Activated CD4-positive, alpha-beta T cell treated with anti-CD3 and anti-CD28 coated beads for 36 hours (primary cell): ENCODE results near the gene SORBS1. TPM values are rescaled to one million over a fixed set of nuclear protein-coding genes. Genes with fewer than 3 reads are reported as not detected.

Source experiments
- ATAC-seq: fragments of 200-7000 bp; cut with Tn5 transposase; one replicate; pipeline ENCODE4 v1.10.0; 2021; ENCODE audit warnings: mild to moderate bottlenecking, moderate library complexity
- CTCF ChIA-PET: fragments of 350-600 bp; sonication (Branson Sonifier 250); formaldehyde crosslinking; loops from one replicate; lab custom pipeline; 2021; ENCODE audit warnings: antibody characterized with exemption; lab: Charles Lee
- POLR2A ChIA-PET: fragments of 350-600 bp; sonication (Branson Sonifier 250); formaldehyde crosslinking; loops from one replicate; lab custom pipeline; 2021; ENCODE audit warnings: antibody characterized with exemption, inconsistent platforms; lab: Charles Lee
- DNase-seq: peaks from one replicate; pipeline ENCODE4 v3.0.0-alpha.2; 2020
- H3K27ac Mint-ChIP-seq: one replicate; pipeline ENCODE4 v1.8.0; 2021; ENCODE audit warnings: mixed read lengths
- H3K27me3 Mint-ChIP-seq: one replicate; pipeline ENCODE4 v1.8.0; 2021; ENCODE audit warnings: mixed read lengths
- H3K36me3 Mint-ChIP-seq: one replicate; pipeline ENCODE4 v1.8.0; 2021; ENCODE audit warnings: low read depth, mixed read lengths
- H3K4me1 Mint-ChIP-seq: one replicate; pipeline ENCODE4 v1.8.0; 2021; ENCODE audit warnings: mixed read lengths
- H3K4me3 Mint-ChIP-seq: one replicate; pipeline ENCODE4 v1.8.0; 2021; ENCODE audit warnings: mild to moderate bottlenecking, moderate library complexity, mixed read lengths
- H3K9me3 Mint-ChIP-seq: one replicate; pipeline ENCODE4 v1.8.0; 2021; ENCODE audit warnings: low read depth, mixed read lengths
- intact Hi-C, 2 experiments: fragments of 100-400 bp; cut with DNase I in 1 of 2; cut with micrococcal nuclease in 1 of 2; formaldehyde crosslinking; loops; one replicate each; pipeline versions ENCODE4 v1.14.2 to v1.15.1; 2022 to 2024; cut with DNase I, micrococcal nuclease
- total RNA-seq, 2 experiments: library from RNA; stranded (reverse); gene quantifications; one replicate each; pipeline ENCODE4 v1.2.3, GENCODE V29; 2021

SORBS1 gene
- total RNA-seq, 2 experiments from 2014 or later, result 0.69 to 1.0 TPM

DNA sequence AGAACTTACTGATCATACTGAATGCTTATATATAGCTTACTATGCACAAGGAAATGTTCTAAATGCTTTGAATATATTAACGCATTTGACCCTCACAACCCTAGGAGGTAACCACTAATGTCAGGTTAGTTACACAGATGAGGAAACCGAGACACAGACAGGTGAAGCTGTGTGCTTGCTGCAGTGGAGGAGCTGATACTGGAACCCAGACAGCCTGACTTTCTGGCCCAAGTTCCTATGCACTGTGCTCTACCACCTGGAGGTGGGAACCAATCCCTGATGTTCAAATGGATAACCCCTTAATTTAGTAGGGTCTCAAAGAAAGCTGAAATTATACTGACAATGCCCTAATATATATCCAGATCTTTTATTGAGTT is 119.6 kb downstream of the SORBS1 start:
- Mint-ChIP-seq H3K27ac (no peak overlapping the region), H3K4me1 (peaks cover 6% of the 10 kb centered on the region), H3K4me3 (no peak overlapping the region), H3K9me3 (no peaks in the 10 kb centered on the region), H3K27me3 (peaks cover 6% of the 10 kb centered on the region), H3K36me3 (no peaks in the 10 kb centered on the region)
- DNase-seq (no peak), ATAC-seq (no peak)
- POLR2A ChIA-PET, result no interaction called here
- CTCF ChIA-PET, result interaction anchor here (0.6 to 5.3 kb wide), 3 partner anchors 11 to 162 kb away, joined by 3 to 24 read pairs (median 3); no protein-coding TSS in a partner anchor
- intact Hi-C loops, result no loop called here

DNA sequence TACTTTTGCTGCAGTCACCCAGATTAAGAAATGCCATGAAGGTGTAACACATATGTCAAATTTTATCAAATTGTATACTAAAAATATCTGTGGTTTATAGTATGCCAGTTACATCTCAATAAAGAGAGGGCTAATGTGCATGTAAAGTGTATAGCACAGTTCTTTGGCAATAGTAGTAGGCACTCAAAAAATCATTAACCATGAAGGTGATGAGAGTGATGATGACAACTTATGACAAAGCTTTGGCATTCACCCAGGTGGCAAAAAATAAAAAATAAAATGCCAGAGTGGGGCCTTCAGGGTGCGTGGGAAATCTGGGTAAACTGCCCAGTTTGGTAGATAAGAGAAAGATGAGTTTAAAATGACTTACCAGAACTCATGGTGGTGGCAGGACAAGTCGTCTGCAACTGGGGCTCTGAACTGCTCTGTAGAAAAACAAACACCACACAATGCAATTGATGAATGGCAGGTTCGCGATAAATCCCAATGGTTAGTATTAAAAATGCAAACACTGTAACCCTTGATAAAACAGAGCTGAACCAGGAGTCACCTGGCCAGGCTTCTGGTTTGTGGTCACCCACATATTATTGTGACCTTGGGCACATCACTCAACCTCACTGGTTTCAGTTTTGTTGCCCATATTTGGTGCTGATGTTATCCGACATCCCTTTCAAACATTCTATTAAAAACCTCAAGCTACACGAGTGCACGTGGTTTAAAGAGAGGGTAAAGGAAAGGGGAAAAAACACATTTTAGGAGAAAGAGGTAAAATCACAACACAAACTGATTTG is 120.2 kb downstream of the SORBS1 start:
- Mint-ChIP-seq H3K27me3 (peaks cover 5% of the 10 kb centered on the region), H3K9me3 (no peaks in the 10 kb centered on the region), H3K36me3 (no peaks in the 10 kb centered on the region), H3K4me3 (no peak overlapping the region), H3K4me1 (peaks cover 6% of the 10 kb centered on the region), H3K27ac (no peak overlapping the region)
- ChIA-PET CTCF (interaction anchor here (0.6 to 5.3 kb wide), 3 partner anchors 11 to 162 kb away, joined by 3 to 24 read pairs (median 3); no protein-coding TSS in a partner anchor), POLR2A (no interaction called here)
- ATAC-seq, result peak; percentile 51
- no peak for DNase-seq
- intact Hi-C loops, result no loop called here

DNA sequence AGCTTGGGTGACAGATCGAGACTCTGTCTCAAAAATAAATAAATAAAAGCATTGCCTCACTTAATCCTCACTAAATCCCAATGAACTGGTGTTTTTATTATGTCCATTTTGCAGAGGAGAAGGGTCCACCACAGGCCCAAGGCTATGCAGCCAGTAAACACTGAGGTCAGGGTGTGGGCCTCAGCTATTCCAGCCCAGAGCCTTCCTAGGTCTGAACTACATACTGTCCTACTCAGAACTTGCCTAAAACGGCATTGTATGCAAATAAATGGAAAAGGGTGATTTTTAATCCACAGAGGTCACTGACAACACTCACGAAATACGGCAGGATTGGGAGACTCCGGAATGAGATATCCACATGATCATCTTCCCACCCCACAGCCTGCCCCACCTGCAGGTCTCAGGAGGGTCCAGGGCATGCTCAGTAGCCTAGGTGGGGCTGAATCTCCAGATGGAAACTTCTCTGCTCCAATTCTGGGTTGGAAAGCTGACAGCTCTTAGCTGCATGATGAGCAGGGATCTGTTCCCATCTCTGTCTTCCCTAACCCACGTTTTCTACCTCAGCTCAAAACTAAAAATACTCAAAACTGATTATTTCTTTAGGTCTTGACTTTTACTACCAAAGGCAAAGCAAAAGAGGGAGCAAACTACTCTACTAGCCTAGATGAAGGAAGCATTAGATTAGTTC is 121.0 kb downstream of the SORBS1 start:
- intact Hi-C loops, result no loop called here
- no peak for DNase-seq
- no peaks in the 10 kb centered on the region for H3K36me3 Mint-ChIP-seq
- no peak for ATAC-seq
- H3K27ac Mint-ChIP-seq, result no peak overlapping the region
- no peaks in the 10 kb centered on the region for H3K9me3 Mint-ChIP-seq
- peaks cover 6% of the 10 kb centered on the region for H3K4me1 Mint-ChIP-seq
- peaks cover 2% of the 10 kb centered on the region for H3K27me3 Mint-ChIP-seq
- ChIA-PET CTCF (interaction anchor here (0.6 to 5.3 kb wide), 3 partner anchors 10 to 27 kb away, joined by 3 to 24 read pairs (median 3); no protein-coding TSS in a partner anchor), POLR2A (no interaction called here)
- no peak overlapping the region for H3K4me3 Mint-ChIP-seq

DNA sequence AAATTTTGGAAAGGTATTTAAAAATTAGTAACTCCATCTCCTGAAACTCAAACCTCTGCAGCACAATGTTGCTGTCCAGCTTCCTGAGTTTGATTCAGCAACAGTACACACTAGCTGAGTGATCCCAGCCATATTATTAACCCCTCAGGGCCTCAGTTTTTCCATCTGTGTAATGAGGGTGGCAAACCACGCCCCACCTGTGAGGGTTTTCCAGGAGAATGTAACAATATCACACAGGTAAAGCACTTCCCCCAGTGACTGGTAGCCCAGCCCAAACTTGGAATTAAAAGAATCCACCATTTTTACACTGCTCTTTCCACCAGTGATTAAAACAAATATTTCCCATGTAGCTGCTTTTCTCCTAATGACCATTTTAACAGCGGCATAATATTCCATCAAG is 122.4 kb downstream of the SORBS1 start:
- intact Hi-C loops, result no loop called here
- CTCF ChIA-PET, result interaction anchor here (1.3 to 5.3 kb wide), 3 partner anchors 9 to 161 kb away, joined by 3 to 24 read pairs (median 4); no protein-coding TSS in a partner anchor
- H3K4me1 Mint-ChIP-seq, result peaks cover 6% of the 10 kb centered on the region
- POLR2A ChIA-PET, result no interaction called here
- no peak for ATAC-seq
- peaks cover 2% of the 10 kb centered on the region for H3K27me3 Mint-ChIP-seq
- no peaks in the 10 kb centered on the region for H3K9me3 Mint-ChIP-seq
- no peaks in the 10 kb centered on the region for H3K36me3 Mint-ChIP-seq
- no peak overlapping the region for H3K27ac Mint-ChIP-seq
- no peak overlapping the region for H3K4me3 Mint-ChIP-seq
- DNase-seq, result no peak

DNA sequence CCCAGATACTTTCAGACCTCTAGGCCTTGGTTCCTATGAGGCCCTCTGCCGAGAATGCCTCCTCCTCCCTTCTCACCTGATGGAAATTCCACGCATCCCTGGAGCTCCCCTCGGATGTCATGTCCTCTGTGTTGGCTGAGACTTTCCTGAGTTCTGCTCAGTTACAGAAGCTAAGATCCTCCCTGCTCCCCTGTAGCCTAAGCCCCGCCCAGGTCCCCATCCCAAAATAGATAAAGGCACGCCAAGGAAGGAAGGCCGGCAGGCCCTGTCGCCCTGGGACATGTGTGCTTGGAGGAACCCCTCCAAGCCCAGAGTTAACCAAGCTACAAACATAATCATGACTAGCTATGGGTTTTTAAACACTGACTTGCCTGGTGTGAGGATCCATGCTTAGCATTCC is 123.5 kb downstream of the SORBS1 start:
- Mint-ChIP-seq H3K36me3 (no peaks in the 10 kb centered on the region), H3K4me3 (no peak overlapping the region), H3K4me1 (peaks cover 6% of the 10 kb centered on the region), H3K27me3 (no peaks in the 10 kb centered on the region), H3K27ac (no peak overlapping the region), H3K9me3 (no peaks in the 10 kb centered on the region)
- no peak for ATAC-seq
- ChIA-PET POLR2A (no interaction called here), CTCF (interaction anchor here (0.9 to 5.3 kb wide), 3 partner anchors 7 to 164 kb away, joined by 3 to 24 read pairs (median 5); no protein-coding TSS in a partner anchor)
- intact Hi-C loops, result no loop called here
- no peak for DNase-seq

DNA sequence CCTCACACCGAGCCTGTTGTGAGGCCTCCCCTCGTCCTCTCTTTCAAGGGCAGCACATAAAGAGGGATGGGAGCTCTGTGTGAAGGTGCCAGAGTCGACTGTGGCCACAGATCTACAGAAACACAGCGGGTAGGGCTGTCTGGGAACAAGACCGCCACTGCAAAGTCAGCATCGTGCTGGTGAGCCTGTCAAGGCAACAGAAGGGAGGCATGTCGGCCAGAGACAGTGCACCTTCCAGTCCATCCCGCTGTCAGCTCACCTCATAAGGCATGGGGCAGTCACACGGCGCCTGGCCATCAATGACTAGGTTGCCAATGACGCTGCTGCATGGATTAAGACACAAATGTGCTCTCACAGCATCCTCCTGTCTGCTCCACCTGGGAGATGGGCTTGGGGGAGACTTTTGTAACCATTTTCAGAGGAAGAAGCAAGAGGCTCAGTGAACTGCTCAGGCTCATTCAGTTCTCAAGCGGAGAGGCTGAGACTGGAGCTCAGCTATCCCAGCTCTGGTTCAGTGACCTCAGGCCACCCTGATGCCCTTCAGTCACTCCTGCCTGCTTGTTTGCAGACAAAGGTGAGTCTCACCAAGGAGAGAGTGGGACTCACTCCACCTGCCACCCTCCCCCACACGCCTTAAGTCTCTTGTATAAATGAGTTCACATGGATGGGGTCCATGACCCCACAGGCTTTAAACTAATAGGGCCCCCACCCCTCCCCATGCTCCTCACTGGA is 125.5 kb downstream of the SORBS1 start:
- CTCF ChIA-PET, result no interaction called here
- Mint-ChIP-seq H3K9me3 (no peaks in the 10 kb centered on the region), H3K27me3 (no peaks in the 10 kb centered on the region), H3K4me1 (no peaks in the 10 kb centered on the region), H3K27ac (no peak overlapping the region), H3K4me3 (no peak overlapping the region), H3K36me3 (no peaks in the 10 kb centered on the region)
- POLR2A ChIA-PET, result no interaction called here
- intact Hi-C loops, result no loop called here
- DNase-seq (no peak), ATAC-seq (no peak)

DNA sequence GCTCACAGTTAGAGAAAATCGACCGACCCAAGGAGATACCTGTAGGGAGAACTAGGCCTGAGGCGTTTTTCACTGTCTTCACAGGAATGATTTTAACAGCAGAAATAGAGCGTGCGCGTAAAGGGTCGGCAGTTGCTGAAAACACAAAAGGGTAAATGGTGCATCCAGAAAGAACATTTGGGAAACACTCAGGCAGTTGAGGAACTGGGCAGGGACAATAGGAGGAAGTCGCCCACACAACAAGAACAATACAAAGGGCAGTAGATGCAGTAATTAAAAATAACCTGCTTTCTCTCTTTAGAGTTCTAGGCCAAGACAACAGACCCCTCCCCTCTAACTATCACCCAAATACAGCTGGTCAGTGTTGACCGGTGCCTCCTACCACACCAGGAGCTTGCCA is 126.6 kb downstream of the SORBS1 start:
- CTCF ChIA-PET, result interaction anchor here (0.5 to 0.7 kb wide), 3 partner anchors 11 to 186 kb away, joined by 3 to 7 read pairs (median 3); no protein-coding TSS in a partner anchor
- Mint-ChIP-seq H3K27ac (no peak overlapping the region), H3K27me3 (no peaks in the 10 kb centered on the region), H3K4me3 (no peak overlapping the region), H3K9me3 (no peaks in the 10 kb centered on the region), H3K36me3 (no peaks in the 10 kb centered on the region), H3K4me1 (no peaks in the 10 kb centered on the region)
- ATAC-seq, result no peak
- intact Hi-C loops, result no loop called here
- no peak for DNase-seq
- POLR2A ChIA-PET, result interaction anchor here (0.5 kb wide), 1 partner anchor 188 kb away, joined by 3 read pairs; no protein-coding TSS in a partner anchor

DNA sequence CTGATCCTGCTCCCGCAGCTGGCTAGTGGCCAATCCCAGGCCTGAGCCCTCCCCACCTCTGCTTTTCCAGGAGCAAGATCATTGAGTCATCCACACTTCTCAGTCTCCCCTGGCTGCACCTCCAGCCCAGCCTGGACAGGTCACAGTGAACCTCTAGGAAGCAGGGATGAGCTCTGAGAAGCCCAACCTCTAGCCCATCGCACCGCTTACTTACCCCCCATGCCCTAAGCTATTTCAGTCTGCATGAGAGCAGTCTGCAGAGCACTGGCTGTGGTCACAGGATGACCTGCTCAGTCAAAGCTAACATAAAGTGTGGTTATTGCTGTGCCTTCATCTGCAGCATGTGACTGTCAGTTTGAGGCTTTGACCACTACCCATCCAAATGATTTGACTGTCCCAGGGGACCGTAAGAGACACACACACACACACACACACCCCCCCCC is 129.2 kb downstream of the SORBS1 start:
- no peak overlapping the region for H3K27ac Mint-ChIP-seq
- no peak for DNase-seq
- intact Hi-C loops, result no loop called here
- H3K4me3 Mint-ChIP-seq, result no peak overlapping the region
- H3K27me3 Mint-ChIP-seq, result no peaks in the 10 kb centered on the region
- H3K4me1 Mint-ChIP-seq, result no peaks in the 10 kb centered on the region
- CTCF ChIA-PET, result interaction anchor here (0.6 to 9.3 kb wide), 11 partner anchors 13 to 563 kb away, joined by 3 to 92 read pairs (median 9); no protein-coding TSS in a partner anchor
- H3K36me3 Mint-ChIP-seq, result no peaks in the 10 kb centered on the region
- POLR2A ChIA-PET, result no interaction called here
- no peaks in the 10 kb centered on the region for H3K9me3 Mint-ChIP-seq
- no peak for ATAC-seq

DNA sequence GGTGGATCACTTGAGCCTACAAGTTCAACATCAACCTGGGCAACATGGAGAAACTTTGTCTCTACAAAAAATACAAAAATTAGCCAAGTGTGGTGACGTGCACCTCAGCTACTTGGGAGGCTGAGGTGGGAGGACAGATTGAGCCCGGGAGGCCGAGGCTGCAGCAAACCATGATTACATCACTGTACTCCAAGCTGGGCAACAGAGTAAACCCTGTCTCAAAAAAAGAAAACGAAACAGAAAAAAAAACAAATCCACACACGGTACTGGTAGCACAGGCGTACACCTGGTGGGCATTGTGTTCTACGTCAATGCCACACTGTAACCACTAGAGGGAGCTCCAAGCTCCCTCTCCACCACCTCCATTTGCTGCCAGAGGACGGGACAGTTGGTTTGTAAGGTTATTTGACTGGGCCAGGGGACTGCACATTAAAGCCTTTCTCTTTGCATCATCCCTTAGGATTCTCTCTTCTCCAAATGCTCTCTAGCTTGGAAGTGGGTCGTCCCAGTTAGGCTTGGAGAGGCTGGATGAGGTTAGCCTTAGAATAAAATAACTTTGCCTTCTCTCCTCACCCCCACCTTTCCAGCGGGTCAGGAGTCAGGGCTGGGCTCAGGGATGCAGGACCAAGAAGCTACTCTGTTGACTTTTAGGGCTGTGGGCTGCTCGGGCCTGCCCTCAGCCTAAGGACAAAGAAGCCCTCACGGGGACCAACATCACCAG is 130.8 kb downstream of the SORBS1 start:
- no peaks in the 10 kb centered on the region for H3K9me3 Mint-ChIP-seq
- ATAC-seq (peak; percentile 94), DNase-seq (peak; percentile 60)
- H3K4me3 Mint-ChIP-seq, result no peak overlapping the region
- no peaks in the 10 kb centered on the region for H3K4me1 Mint-ChIP-seq
- POLR2A ChIA-PET, result interaction anchor here (0.8 kb wide), 1 partner anchor 38 kb away, joined by 5 read pairs; no protein-coding TSS in a partner anchor
- H3K36me3 Mint-ChIP-seq, result no peaks in the 10 kb centered on the region
- H3K27me3 Mint-ChIP-seq, result no peaks in the 10 kb centered on the region
- no peak overlapping the region for H3K27ac Mint-ChIP-seq
- CTCF ChIA-PET, result interaction anchor here (0.6 to 9.3 kb wide), 23 partner anchors 10 to 1563 kb away, joined by 3 to 92 read pairs (median 4); no protein-coding TSS in a partner anchor
- intact Hi-C loops, result loop anchor here (1.0 kb wide), 3 partner anchors 16 to 171 kb away; no protein-coding TSS in a partner anchor

DNA sequence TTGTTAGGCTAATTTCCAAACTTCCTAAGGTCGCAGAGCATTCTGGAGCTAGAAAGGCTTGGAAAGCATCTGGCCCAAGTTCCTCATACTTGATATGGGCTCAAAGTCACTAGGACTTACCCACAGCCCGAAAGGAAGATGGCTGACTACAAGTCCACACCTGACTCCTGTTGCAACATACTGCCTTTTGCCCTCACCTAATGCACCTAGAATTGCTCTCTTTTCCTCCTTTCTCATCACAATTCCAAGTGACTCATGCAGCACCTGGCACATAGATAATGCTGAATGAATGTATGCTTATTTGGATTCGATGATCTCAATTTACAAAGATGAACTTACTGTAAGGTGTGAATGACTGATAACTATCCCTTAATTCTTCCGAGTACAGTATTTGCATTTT is 131.5 kb downstream of the SORBS1 start:
- no peak for ATAC-seq
- ChIA-PET POLR2A (interaction anchor here (0.8 kb wide), 1 partner anchor 38 kb away, joined by 5 read pairs; no protein-coding TSS in a partner anchor), CTCF (interaction anchor here (0.9 to 9.3 kb wide), 15 partner anchors 10 to 173 kb away, joined by 3 to 92 read pairs (median 6); no protein-coding TSS in a partner anchor)
- DNase-seq, result no peak
- no peaks in the 10 kb centered on the region for H3K9me3 Mint-ChIP-seq
- H3K4me1 Mint-ChIP-seq, result no peaks in the 10 kb centered on the region
- no peaks in the 10 kb centered on the region for H3K27me3 Mint-ChIP-seq
- H3K36me3 Mint-ChIP-seq, result no peaks in the 10 kb centered on the region
- intact Hi-C loops, result loop anchor here (1.0 kb wide), 3 partner anchors 17 to 172 kb away; no protein-coding TSS in a partner anchor
- H3K27ac Mint-ChIP-seq, result no peak overlapping the region
- H3K4me3 Mint-ChIP-seq, result no peak overlapping the region
